H1 (cell line): ENCODE data around the gene HOXA13. TPM values are rescaled to one million over a fixed set of nuclear protein-coding genes. Genes with fewer than 3 reads are reported as not detected.
A peak's percentile ranks its signal among the peaks of the same experiment; 100 is the strongest.

ENCODE experiments used
- ASH2L ChIP-seq: fragments of 200-600, 300-600 bp; sonication (generic); IDR thresholded peaks from one replicate; pipeline ENCODE4 v1.7.1; 2017; ENCODE audit warnings: low read length
- CBX5 ChIP-seq: fragments of 300-800, 300-1000 bp; sonication (generic); IDR thresholded peaks from 2 replicates; pipeline ENCODE4 v1.7.1; 2016; ENCODE audit warnings: antibody characterized with exemption, low read length, low read depth
- CHD1 ChIP-seq: IDR thresholded peaks from 2 replicates; pipeline ENCODE4 v1.6.1; 2012; ENCODE audit warnings: low read depth, low read length, improper control_type of control experiment
- CHD2 ChIP-seq: IDR thresholded peaks from 2 replicates; pipeline ENCODE4 v1.6.1; 2012; ENCODE audit warnings: low read length, improper control_type of control experiment
- EGR1 ChIP-seq: IDR thresholded peaks from 2 replicates; pipeline ENCODE4 v1.6.1; 2011; ENCODE audit warnings: low read depth, low read length, borderline replicate concordance
- HDAC2 ChIP-seq, 2 experiments: fragments of 300-600 bp in 1 of 2; sonication (generic) in 1 of 2; IDR thresholded peaks; 2 replicates each; pipeline ENCODE4 v1.6.1; 2011 to 2012; ENCODE audit warnings: low read depth in 2 of 2, low read length in 2 of 2, mild to moderate bottlenecking in 2 of 2, moderate library complexity in 2 of 2, borderline replicate concordance in 1 of 2, inconsistent platforms in 1 of 2
- KDM1A ChIP-seq: fragments of 200-600, 300-600 bp; sonication (generic); IDR thresholded peaks from 2 replicates; pipeline ENCODE4 v1.7.1; 2016; ENCODE audit warnings: mild to moderate bottlenecking, low read length, borderline replicate concordance
- KDM4A ChIP-seq: IDR thresholded peaks from one replicate; pipeline ENCODE4 v1.7.1; 2012; ENCODE audit warnings: low read depth, mild to moderate bottlenecking, moderate library complexity, low read length, inconsistent platforms; ENCODE audit not compliant: severe bottlenecking
- NRF1 ChIP-seq: IDR thresholded peaks from 2 replicates; pipeline ENCODE4 v1.6.1; 2011; ENCODE audit warnings: mild to moderate bottlenecking, low read depth, low read length, improper control_type of control experiment
- POU5F1 ChIP-seq: IDR thresholded peaks from 2 replicates; pipeline ENCODE4 v1.6.1; 2011; ENCODE audit warnings: low read depth, mild to moderate bottlenecking, low read length, moderate library complexity
- RBBP5 ChIP-seq: IDR thresholded peaks from 2 replicates; pipeline ENCODE4 v1.7.1; 2012; ENCODE audit warnings: low read depth, mild to moderate bottlenecking, inconsistent platforms, low read length, moderate library complexity, borderline replicate concordance
- RFX5 ChIP-seq: IDR thresholded peaks from 2 replicates; pipeline ENCODE4 v1.6.1; 2011; ENCODE audit warnings: low read depth, low read length, improper control_type of control experiment, borderline replicate concordance
- RNF2 ChIP-seq: fragments of 200-900, 300-1000 bp; sonication (generic); IDR thresholded peaks from 2 replicates; pipeline ENCODE4 v1.7.1; 2016; ENCODE audit warnings: borderline replicate concordance, low read depth, mild to moderate bottlenecking, antibody characterized with exemption, low read length; ENCODE audit not compliant: poor library complexity, severe bottlenecking; ENCODE audit errors: missing control alignments
- RXRA ChIP-seq: IDR thresholded peaks from 2 replicates; pipeline ENCODE4 v1.6.1; 2011; ENCODE audit warnings: low read depth, mild to moderate bottlenecking, low read length, moderate library complexity; ENCODE audit not compliant: insufficient read depth
- SIN3A ChIP-seq, 2 experiments: IDR thresholded peaks in 1 of 2; conservative IDR thresholded peaks in 1 of 2; 2 replicates each; pipeline ENCODE4 v1.6.1; 2011 to 2012; ENCODE audit warnings: low read length in 2 of 2, improper control_type of control experiment in 1 of 2, low read depth in 1 of 2, mild to moderate bottlenecking in 1 of 2
- TBP ChIP-seq: IDR thresholded peaks from 2 replicates; pipeline ENCODE4 v1.6.1; 2011; ENCODE audit warnings: low read depth, low read length, improper control_type of control experiment
- YY1 ChIP-seq: IDR thresholded peaks from 2 replicates; pipeline ENCODE4 v1.6.1; 2011; ENCODE audit warnings: low read depth, mild to moderate bottlenecking, low read length
- polyA plus RNA-seq, 7 experiments: library from polyadenylated mRNA; depleted of rRNA in 3 of 7; stranded (reverse) in 5 of 7; unstranded in 2 of 7; fragments of >200 nt in 5 of 7; fragments of 200-250 nt in 2 of 7; gene quantifications; 1 replicate in 5 of 7; 2 replicates in 1 of 7; 4 replicates in 1 of 7; pipeline versions ENCODE4 v1.2.1 to v1.2.3, GENCODE V29; 2011 to 2013; ENCODE audit warnings: missing spikeins in 2 of 7, mixed read lengths in 2 of 7
- total RNA-seq: library from RNA; stranded (reverse); fragmentation: NEBNext Ultra II Directional; extraction: Animal tissue kit (Norgen Biotek cat#: 25700); gene quantifications from 2 replicates; pipeline ENCODE4 v1.2.1, GENCODE V29; 2021
- TF ChIP-seq, protein P1 (sequence below), 3 experiments: IDR thresholded peaks; 1 replicate in 2 of 3; 2 replicates in 1 of 3; pipeline versions ENCODE4 v1.5.1 to v1.6.1; 2011; ENCODE audit warnings: low read length in 3 of 3, mild to moderate bottlenecking in 3 of 3, inconsistent platforms in 2 of 3, low read depth in 1 of 3, moderate library complexity in 1 of 3; ENCODE audit not compliant: insufficient read depth in 1 of 3; ENCODE audit errors: control extremely low read depth in 1 of 3
- TF ChIP-seq, protein P2 (sequence below): IDR thresholded peaks from 2 replicates; pipeline ENCODE4 v1.6.1; 2012; ENCODE audit warnings: low read length, inconsistent platforms

HOXA13 gene
- total and polyA plus RNA-seq, 2 of the 8 experiments (the other 6 are each of a cell fraction or from before 2014, with no cell fraction given), result not detected

DNA sequence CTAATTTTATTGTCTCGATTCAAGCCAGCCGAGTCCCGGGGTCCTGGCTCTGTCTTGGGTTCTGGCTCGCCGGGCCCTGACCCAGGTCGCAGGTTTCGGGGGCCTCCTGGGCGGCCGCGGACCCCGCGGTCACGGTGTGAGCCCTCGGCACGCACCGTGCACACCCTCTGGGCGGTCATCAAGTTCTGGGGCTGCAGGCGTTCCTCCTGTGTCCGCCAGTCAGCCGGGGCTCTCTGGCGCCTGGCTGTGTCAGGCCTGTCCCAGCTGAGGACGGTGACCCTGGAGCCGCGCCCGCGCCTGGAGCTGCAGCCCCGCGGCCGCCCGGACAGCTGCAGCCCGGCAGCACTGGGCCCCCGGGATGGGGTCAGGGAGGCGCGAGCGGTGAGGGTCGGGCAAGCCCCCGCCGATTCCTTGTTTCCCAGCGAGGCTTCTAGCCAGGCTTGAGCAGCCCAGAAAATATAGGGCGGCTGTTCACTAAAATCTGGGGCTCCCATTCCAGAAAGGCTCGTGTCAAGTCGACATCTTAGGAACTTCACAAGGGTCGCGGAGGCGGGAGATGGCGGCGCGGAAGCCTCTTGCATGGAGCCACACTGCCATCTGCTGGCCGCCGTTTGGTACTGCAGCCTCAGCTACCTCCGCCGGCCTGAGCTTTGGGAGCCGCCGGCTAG is 39.2 kb downstream of the HOXA13 start (continued):
- TF ChIP-seq ASH2L (no peak), CBX5 (no peak), CHD1 (no peak), POU5F1 (no peak), HDAC2 (IDR thresholded peaks at IDR 0.05; ENCODE audit: borderline replicate concordance in 1 of 2, low read depth in 2 of 2, low read length in 2 of 2) (no peak), KDM1A (no peak), RNF2 (peak; percentile 86), TBP (no peak), RXRA (no peak), NRF1 (no peak), CHD2 (no peak), RBBP5 (no peak), RFX5 (no peak), EGR1 (no peak), KDM4A (peak; percentile 63), YY1 (peak; percentile 96), SIN3A (conservative IDR thresholded peaks at IDR 0.05 in 1 of 2, IDR thresholded peaks at IDR 0.05 in 1 of 2; ENCODE audit: low read depth in 1 of 2, low read length in 2 of 2) (no peak; a peak in 1 of 4 replicates)
- TF ChIP-seq, protein P1, sequence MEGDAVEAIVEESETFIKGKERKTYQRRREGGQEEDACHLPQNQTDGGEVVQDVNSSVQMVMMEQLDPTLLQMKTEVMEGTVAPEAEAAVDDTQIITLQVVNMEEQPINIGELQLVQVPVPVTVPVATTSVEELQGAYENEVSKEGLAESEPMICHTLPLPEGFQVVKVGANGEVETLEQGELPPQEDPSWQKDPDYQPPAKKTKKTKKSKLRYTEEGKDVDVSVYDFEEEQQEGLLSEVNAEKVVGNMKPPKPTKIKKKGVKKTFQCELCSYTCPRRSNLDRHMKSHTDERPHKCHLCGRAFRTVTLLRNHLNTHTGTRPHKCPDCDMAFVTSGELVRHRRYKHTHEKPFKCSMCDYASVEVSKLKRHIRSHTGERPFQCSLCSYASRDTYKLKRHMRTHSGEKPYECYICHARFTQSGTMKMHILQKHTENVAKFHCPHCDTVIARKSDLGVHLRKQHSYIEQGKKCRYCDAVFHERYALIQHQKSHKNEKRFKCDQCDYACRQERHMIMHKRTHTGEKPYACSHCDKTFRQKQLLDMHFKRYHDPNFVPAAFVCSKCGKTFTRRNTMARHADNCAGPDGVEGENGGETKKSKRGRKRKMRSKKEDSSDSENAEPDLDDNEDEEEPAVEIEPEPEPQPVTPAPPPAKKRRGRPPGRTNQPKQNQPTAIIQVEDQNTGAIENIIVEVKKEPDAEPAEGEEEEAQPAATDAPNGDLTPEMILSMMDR (IDR thresholded peaks at IDR 0.05; ENCODE audit: control extremely low read depth in 1 of 3, insufficient read depth in 1 of 3, low read depth in 1 of 3, low read length in 3 of 3), result peak; percentile 83 to 99 (median 91)
- TF ChIP-seq, protein P2, sequence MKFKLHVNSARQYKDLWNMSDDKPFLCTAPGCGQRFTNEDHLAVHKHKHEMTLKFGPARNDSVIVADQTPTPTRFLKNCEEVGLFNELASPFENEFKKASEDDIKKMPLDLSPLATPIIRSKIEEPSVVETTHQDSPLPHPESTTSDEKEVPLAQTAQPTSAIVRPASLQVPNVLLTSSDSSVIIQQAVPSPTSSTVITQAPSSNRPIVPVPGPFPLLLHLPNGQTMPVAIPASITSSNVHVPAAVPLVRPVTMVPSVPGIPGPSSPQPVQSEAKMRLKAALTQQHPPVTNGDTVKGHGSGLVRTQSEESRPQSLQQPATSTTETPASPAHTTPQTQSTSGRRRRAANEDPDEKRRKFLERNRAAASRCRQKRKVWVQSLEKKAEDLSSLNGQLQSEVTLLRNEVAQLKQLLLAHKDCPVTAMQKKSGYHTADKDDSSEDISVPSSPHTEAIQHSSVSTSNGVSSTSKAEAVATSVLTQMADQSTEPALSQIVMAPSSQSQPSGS, result no peak
- TF ChIP-seq, all 59 proteins: peak for 10
